Loucy (cell line): Measurements from ENCODE around the gene PFDN4.

ENCODE experiments used
- H2AFZ ChIP-seq: fragments of 200-600 bp; sonication (generic); 2 replicates; pipeline ENCODE4 v1.6.0; 2016; ENCODE audit warnings: antibody characterized with exemption, mild to moderate bottlenecking, low read length, moderate library complexity
- H3F3A ChIP-seq: fragments of 200-600 bp; 2 replicates; pipeline ENCODE4 v1.6.0; 2016; ENCODE audit warnings: antibody characterized with exemption, low read depth, mild to moderate bottlenecking
- H3K27me3 ChIP-seq: fragments of 200-600 bp; sonication (generic); 2 replicates; pipeline ENCODE4 v1.6.1; 2014; ENCODE audit warnings: low read length, mild to moderate bottlenecking; ENCODE audit not compliant: insufficient read depth, poor library complexity, severe bottlenecking
- H3K36me3 ChIP-seq: fragments of 200-600 bp; sonication (generic); 2 replicates; pipeline ENCODE4 v1.6.1; 2016; ENCODE audit warnings: low read length; ENCODE audit not compliant: insufficient read depth
- H3K4me1 ChIP-seq: fragments of 200-600 bp; sonication (generic); 2 replicates; pipeline ENCODE4 v1.5.1; 2014; ENCODE audit warnings: low read length, mild to moderate bottlenecking; ENCODE audit not compliant: insufficient read depth, poor library complexity, severe bottlenecking
- H3K4me2 ChIP-seq: fragments of 200-600 bp; sonication (generic); 2 replicates; pipeline ENCODE4 v1.6.0; 2014; ENCODE audit warnings: antibody characterized with exemption, low read length, low read depth, mild to moderate bottlenecking; ENCODE audit not compliant: poor library complexity, severe bottlenecking
- H3K4me3 ChIP-seq: fragments of 200-600 bp; sonication (generic); 2 replicates; pipeline ENCODE4 v1.5.1; 2014; ENCODE audit warnings: low read length, mild to moderate bottlenecking, mixed read lengths; ENCODE audit not compliant: poor library complexity, severe bottlenecking
- H3K79me2 ChIP-seq: fragments of 200-600 bp; sonication (generic); 2 replicates; pipeline ENCODE4 v1.6.1; 2014; ENCODE audit warnings: low read length; ENCODE audit not compliant: insufficient read depth
- H3K9ac ChIP-seq: fragments of 200-600 bp; sonication (generic); 2 replicates; pipeline ENCODE4 v1.6.0; 2014; ENCODE audit warnings: mild to moderate bottlenecking, low read depth, low read length, moderate library complexity; ENCODE audit not compliant: poor library complexity, severe bottlenecking
- H3K9me2 ChIP-seq: fragments of 200-600 bp; sonication (generic); replicated peaks from 2 replicates; pipeline ENCODE4 v1.6.1; 2016; ENCODE audit warnings: low read depth, low read length, mixed read lengths
- H3K9me3 ChIP-seq: fragments of 200-600 bp; sonication (generic); 2 replicates; pipeline ENCODE4 v1.6.1; 2014; ENCODE audit warnings: mild to moderate bottlenecking, antibody characterized with exemption, low read length, low read depth; ENCODE audit not compliant: insufficient read depth
- H4K20me1 ChIP-seq: fragments of 200-600 bp; sonication (generic); 2 replicates; pipeline ENCODE4 v1.6.0; 2014; ENCODE audit warnings: antibody characterized with exemption, low read length, mild to moderate bottlenecking; ENCODE audit not compliant: insufficient read depth, poor library complexity, severe bottlenecking
- CTCF ChIP-seq: fragments of 200-600 bp; sonication (generic); conservative IDR thresholded peaks from 2 replicates; pipeline ENCODE4 v1.5.1; 2014; ENCODE audit warnings: mild to moderate bottlenecking, antibody characterized with exemption, low read length
- EZH2phosphoT487 ChIP-seq: fragments of 200-600 bp; IDR thresholded peaks from 2 replicates; pipeline ENCODE4 v1.6.1; 2018; ENCODE audit warnings: antibody characterized with exemption, mild to moderate bottlenecking, moderate library complexity, borderline replicate concordance

Gene PFDN4

GRCh38 chr20:54172532-54172855 is 35.4 kb upstream of the PFDN4 start:
- Histone ChIP-seq H3K9me2 (no peaks in the 10 kb centered on the region), H3K36me3 (no peaks in the 10 kb centered on the region), H3K79me2 (no peaks in the 10 kb centered on the region), H3K9me3 (no peaks in the 10 kb centered on the region), H4K20me1 (no peaks in the 10 kb centered on the region), H3K9ac (no peak overlapping the region), H3K27me3 (no peaks in the 10 kb centered on the region), H3K4me3 (no peak overlapping the region), H3K4me1 (peaks cover 10% of the 10 kb centered on the region), H2AFZ (no peak overlapping the region), H3K4me2 (no peak overlapping the region), H3F3A (no peaks in the 10 kb centered on the region)
- TF ChIP-seq CTCF (no peak), EZH2phosphoT487 (no peak)

- Histone ChIP-seq H3K79me2 (no peaks in the 10 kb centered on the region), H3F3A (no peaks in the 10 kb centered on the region), H3K36me3 (no peaks in the 10 kb centered on the region), H3K4me1 (peaks cover 10% of the 10 kb centered on the region), H3K9me3 (no peaks in the 10 kb centered on the region), H3K4me2 (no peak overlapping the region), H2AFZ (no peak overlapping the region), H3K9me2 (no peaks in the 10 kb centered on the region), H4K20me1 (no peaks in the 10 kb centered on the region), H3K27me3 (no peaks in the 10 kb centered on the region), H3K9ac (no peak overlapping the region), H3K4me3 (no peak overlapping the region)
- TF ChIP-seq EZH2phosphoT487 (no peak), CTCF (no peak)
Measured at GRCh38 chr20:54172856-54173652, 34.8 kb upstream of the PFDN4 start.

- no peak within 1 kb of the TSS for H3K4me2 ChIP-seq
- H2AFZ ChIP-seq: no peak within 1 kb of the TSS
- no peaks in the 10 kb centered on the region for H3K79me2 ChIP-seq
- no peaks in the 10 kb centered on the region for H3K36me3 ChIP-seq
- peaks cover 10% of the 10 kb centered on the region for H3K4me1 ChIP-seq
- TF ChIP-seq CTCF: no peak
- TF ChIP-seq EZH2phosphoT487: no peak
- no peak within 1 kb of the TSS for H3K4me3 ChIP-seq
- no peak within 1 kb of the TSS for H3K9ac ChIP-seq
- no peaks in the 10 kb centered on the region for H3F3A ChIP-seq
- H3K9me2 ChIP-seq: no peaks in the 10 kb centered on the region
- no peaks in the 10 kb centered on the region for H3K27me3 ChIP-seq
- no peaks in the 10 kb centered on the region for H4K20me1 ChIP-seq
- no peaks in the 10 kb centered on the region for H3K9me3 ChIP-seq
Measured at GRCh38 chr20:54173653-54174456, 34.0 kb upstream of the PFDN4 start, which contains the start of gene CYP24A1. Gene CYP24A1 (minus strand): TSS chr20:54173986. CDS start chr20:54173579, 407 bp downstream.
